Vagina (tissue), 2 donors: ENCODE results near the gene TUBA4B. TPM values are rescaled to one million over a fixed set of nuclear protein-coding genes. Genes with fewer than 3 reads are reported as not detected.

Experiments used
- DNase-seq, 2 donors: peaks; one replicate each; pipeline ENCODE4 v3.0.0-alpha.2; 2017; ENCODE audit errors: extremely low spot score in 2 of 2
- H3K27ac ChIP-seq: fragments of 200-600 bp; sonication (generic); one replicate; pipeline ENCODE4 v1.5.1; 2019
- H3K27me3 ChIP-seq: fragments of 200-600 bp; sonication (generic); one replicate; pipeline ENCODE4 v1.5.1; 2019
- H3K36me3 ChIP-seq, 2 donors: fragments of 200-600 bp; sonication (generic); one replicate each; pipeline ENCODE4 v1.5.1; 2017 to 2019
- H3K4me1 ChIP-seq: fragments of 200-600 bp; sonication (generic); one replicate; pipeline ENCODE4 v1.5.1; 2019
- H3K4me3 ChIP-seq, 2 donors: fragments of 200-600 bp; sonication (generic); 1 replicate in 1 of 2; 2 replicates in 1 of 2; pipeline ENCODE4 v1.5.1; 2016 to 2019
- H3K9me3 ChIP-seq: fragments of 200-600 bp; sonication (generic); one replicate; pipeline ENCODE4 v1.5.1; 2019
- POLR2A ChIP-seq, 2 donors: fragments of 450-650 bp; IDR thresholded peaks; one replicate each; pipeline ENCODE4 v1.6.1; 2017; ENCODE audit warnings: antibody characterized with exemption in 2 of 2, mild to moderate bottlenecking in 2 of 2, moderate library complexity in 2 of 2
- POLR2AphosphoS5 ChIP-seq, 2 donors: sonication (generic); formaldehyde crosslinking; IDR thresholded peaks; one replicate each; pipeline ENCODE4 v1.9.0; 2017; ENCODE audit warnings: antibody characterized with exemption in 2 of 2, mild to moderate bottlenecking in 2 of 2, low read depth in 1 of 2; ENCODE audit not compliant: insufficient read depth in 1 of 2
- intact Hi-C: fragments of 100-400 bp; cut with DNase I; formaldehyde crosslinking; loops from one replicate; pipeline ENCODE4 v1.15.1; 2023
- total RNA-seq: library from RNA; depleted of rRNA; stranded (reverse); fragments of >200 nt; gene quantifications from one replicate; pipeline ENCODE4 v1.2.3, GENCODE V29; 2016
- TF ChIP-seq, protein P1 (sequence below), 3 experiments: fragments of 450-650 bp in 2 of 3; fragments of 200-600 bp in 1 of 3; sonication (generic) in 1 of 3; IDR thresholded peaks; one replicate each; pipeline ENCODE4 v1.5.1; 2017 to 2019; ENCODE audit warnings: antibody characterized with exemption in 3 of 3, mild to moderate bottlenecking in 2 of 3, moderate library complexity in 2 of 3

The TUBA4B gene
- total RNA-seq, 1 donor from 2014 or later = not detected

DNA sequence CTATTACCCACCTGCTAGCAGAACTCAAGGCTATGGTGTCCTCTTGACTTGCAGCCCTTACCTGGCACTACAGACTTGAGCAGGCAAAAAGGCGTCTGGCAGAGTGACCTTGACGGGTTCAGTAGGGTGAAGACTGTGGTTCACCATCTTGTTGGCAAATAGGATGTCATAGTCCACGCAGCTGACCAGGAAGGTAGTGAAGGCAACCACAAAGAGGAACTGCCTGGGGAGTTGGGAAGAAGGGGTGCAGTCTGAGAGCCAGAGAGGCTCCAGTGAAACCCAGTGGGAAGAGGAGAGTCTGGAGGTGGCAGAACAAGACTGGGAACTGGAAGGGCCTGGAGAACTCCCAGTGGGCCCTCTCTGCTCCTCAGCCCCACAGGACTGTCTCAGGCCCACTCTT, 27.7 kb upstream of the TUBA4B start:
- intact Hi-C loops = no loop called here
- no peak for TF ChIP-seq POLR2AphosphoS5 (IDR thresholded peaks at IDR 0.05; ENCODE audit: insufficient read depth in 1 of 2, low read depth in 1 of 2)
- TF ChIP-seq, protein P1, sequence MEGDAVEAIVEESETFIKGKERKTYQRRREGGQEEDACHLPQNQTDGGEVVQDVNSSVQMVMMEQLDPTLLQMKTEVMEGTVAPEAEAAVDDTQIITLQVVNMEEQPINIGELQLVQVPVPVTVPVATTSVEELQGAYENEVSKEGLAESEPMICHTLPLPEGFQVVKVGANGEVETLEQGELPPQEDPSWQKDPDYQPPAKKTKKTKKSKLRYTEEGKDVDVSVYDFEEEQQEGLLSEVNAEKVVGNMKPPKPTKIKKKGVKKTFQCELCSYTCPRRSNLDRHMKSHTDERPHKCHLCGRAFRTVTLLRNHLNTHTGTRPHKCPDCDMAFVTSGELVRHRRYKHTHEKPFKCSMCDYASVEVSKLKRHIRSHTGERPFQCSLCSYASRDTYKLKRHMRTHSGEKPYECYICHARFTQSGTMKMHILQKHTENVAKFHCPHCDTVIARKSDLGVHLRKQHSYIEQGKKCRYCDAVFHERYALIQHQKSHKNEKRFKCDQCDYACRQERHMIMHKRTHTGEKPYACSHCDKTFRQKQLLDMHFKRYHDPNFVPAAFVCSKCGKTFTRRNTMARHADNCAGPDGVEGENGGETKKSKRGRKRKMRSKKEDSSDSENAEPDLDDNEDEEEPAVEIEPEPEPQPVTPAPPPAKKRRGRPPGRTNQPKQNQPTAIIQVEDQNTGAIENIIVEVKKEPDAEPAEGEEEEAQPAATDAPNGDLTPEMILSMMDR (IDR thresholded peaks at IDR 0.05) = no peak
- no peak for TF ChIP-seq POLR2A (IDR thresholded peaks at IDR 0.05)
- no peaks in the 10 kb centered on the region for H3K9me3 ChIP-seq
- no peaks in the 10 kb centered on the region for H3K27me3 ChIP-seq
- H3K4me3 ChIP-seq = no peak overlapping the region
- H3K27ac ChIP-seq = no peak overlapping the region
- DNase-seq = no peak
- H3K4me1 ChIP-seq = peaks cover 24% of the 10 kb centered on the region
- peaks cover 12 to 65% of the 10 kb centered on the region in 2 donors for H3K36me3 ChIP-seq

DNA sequence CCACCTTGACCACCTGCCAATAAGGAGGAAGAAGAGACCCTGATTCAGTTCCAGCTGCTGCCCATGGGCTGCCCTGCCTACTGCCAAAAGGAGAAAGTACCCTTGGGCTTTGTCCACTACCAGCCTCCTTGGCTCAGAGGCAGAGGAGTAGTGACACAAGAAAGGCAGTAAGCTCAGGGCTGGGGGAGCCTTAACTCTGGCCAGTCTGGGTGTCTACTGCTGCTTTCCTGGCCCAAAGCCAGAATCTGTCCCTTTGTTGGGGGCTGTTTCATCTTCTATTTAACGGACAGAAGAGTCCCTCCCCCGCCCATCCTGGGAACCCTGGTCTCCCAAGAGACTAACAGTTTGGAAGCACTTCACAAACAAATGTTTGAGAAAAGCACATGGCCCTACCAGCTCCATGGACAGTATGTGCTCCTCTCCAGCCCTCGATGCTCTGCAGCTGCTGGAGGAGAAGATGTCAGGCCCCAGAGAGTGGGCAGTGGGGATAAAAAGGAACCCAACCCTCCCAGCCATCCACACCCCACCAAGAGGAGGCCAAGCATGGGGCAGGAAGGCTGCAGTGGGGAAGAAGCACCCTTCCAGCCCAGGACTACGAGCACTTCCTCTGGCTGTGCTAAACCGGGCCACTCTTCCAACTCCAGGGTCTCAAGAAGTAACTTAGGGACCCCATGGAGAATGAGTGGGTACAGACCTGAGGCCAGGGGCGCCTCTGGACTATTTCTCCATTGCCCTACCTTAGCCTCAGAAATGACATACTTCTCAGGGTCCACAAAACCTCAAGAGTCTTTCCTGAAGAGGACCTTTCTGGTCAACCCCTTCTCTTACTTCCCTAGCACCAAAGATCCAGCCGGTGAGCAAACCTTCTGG, 24.8 kb upstream of the TUBA4B start:
- intact Hi-C loops = no loop called here
- H3K27me3 ChIP-seq = no peaks in the 10 kb centered on the region
- H3K4me1 ChIP-seq = peaks cover 46% of the 10 kb centered on the region
- peak overlapping the region; percentile 83 for H3K27ac ChIP-seq
- TF ChIP-seq POLR2AphosphoS5 (IDR thresholded peaks at IDR 0.05; ENCODE audit: insufficient read depth in 1 of 2, low read depth in 1 of 2) (no peak), POLR2A (IDR thresholded peaks at IDR 0.05) (no peak)
- TF ChIP-seq, protein P1 (IDR thresholded peaks at IDR 0.05) = no peak
- DNase-seq = no peak
- H3K4me3 ChIP-seq = peak overlapping the region; percentile 64 to 85
- H3K36me3 ChIP-seq = peaks cover 12 to 53% of the 10 kb centered on the region in 2 donors
- no peaks in the 10 kb centered on the region for H3K9me3 ChIP-seq

DNA sequence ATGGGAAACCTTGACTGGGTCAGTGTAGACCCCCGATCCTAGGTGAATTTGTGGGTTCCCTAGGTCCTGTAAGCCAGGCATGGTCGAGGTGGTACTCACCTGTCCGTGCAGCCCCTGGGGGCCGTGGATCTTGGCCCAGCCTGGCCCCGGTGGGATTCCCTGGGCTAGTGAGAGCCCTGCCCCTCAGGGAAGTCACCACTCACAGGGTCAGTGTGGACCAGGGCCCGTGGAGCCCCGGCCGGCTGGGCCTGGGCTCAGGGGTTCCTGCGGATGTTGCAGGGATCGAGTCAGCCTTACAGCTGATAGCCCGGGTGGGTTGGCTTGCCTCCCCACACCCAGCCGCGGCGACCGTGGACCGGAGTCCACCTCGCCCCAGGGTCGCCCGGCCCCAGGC, 24.1 kb upstream of the TUBA4B start:
- Histone ChIP-seq H3K4me3 (peak overlapping the region; percentile 64 to 85), H3K27ac (peak overlapping the region; percentile 83), H3K9me3 (no peaks in the 10 kb centered on the region), H3K27me3 (no peaks in the 10 kb centered on the region), H3K4me1 (peaks cover 46% of the 10 kb centered on the region), H3K36me3 (peaks cover 12 to 53% of the 10 kb centered on the region in 2 donors)
- peak in 1 of 2 donors; percentile 88 for DNase-seq
- TF ChIP-seq POLR2A (IDR thresholded peaks at IDR 0.05) (no peak), POLR2AphosphoS5 (IDR thresholded peaks at IDR 0.05; ENCODE audit: insufficient read depth in 1 of 2, low read depth in 1 of 2) (no peak)
- TF ChIP-seq, protein P1 (IDR thresholded peaks at IDR 0.05) = no peak
- intact Hi-C loops = no loop called here

DNA sequence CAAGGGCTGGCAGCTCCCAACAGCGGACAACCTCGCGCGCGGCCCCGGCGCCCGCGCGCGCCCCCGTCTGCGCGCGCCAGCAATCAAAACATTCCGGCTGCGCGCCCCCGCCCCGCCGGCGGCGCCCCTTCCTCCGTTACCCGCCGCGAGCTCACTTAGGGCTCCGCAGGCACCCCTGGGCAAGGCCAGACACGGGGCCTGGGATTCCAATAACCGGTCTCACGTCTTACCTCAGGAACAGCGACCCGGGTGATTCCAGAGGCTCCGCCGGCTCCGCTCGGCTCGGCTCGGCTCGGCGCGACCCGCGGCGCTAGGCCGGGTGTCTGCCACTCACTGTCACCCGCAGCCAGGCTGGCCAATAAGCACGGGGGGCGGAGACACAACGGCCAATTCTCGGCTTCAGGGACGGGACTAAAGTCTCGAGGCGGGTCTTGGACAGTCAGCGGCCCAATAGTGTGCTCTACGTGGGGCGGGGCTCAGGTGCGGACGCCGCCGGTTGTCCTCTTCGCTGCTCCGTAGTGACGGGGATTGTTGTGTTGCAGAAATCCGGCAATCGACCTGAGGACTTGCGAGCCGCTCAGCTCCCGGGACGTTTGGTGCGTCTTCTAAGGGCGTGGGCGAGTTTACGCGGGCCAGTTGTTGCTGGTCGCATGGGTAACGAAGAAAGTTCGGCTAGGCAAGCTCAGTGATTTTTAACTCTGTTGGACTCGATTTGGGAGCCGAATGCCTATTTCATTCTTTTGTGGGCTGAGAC, 23.6 kb upstream of the TUBA4B start, which contains the start of the genes ANKZF1 and ATG9A:
ANKZF1 (plus strand) TSS at position 502 of the 754 bp plus-strand sequence. CDS start 452 bp downstream, outside the sequence.
ATG9A (minus strand) TSS at position 332 of the 754 bp plus-strand sequence. CDS start 1,612 bp downstream, outside the sequence.
- TF ChIP-seq, protein P1 (IDR thresholded peaks at IDR 0.05) = no peak
- TF ChIP-seq POLR2A (IDR thresholded peaks at IDR 0.05) (peak in 1 of 2 donors; percentile 58), POLR2AphosphoS5 (IDR thresholded peaks at IDR 0.05; ENCODE audit: insufficient read depth in 1 of 2, low read depth in 1 of 2) (peak; percentile 85 to 94)
- Histone ChIP-seq H3K27ac (peak within 1 kb of the TSS; percentile 83), H3K36me3 (peaks cover 8 to 53% of the 10 kb centered on the region in 2 donors)

More for the DNA sequence above, 23.6 kb upstream of the TUBA4B start, which contains the start of the genes ANKZF1 and ATG9A:
- intact Hi-C loops = no loop called here
- Histone ChIP-seq H3K4me3 (peak within 1 kb of the TSS; percentile 64 to 85), H3K9me3 (no peaks in the 10 kb centered on the region), H3K4me1 (peaks cover 46% of the 10 kb centered on the region), H3K27me3 (no peaks in the 10 kb centered on the region)
- DNase-seq = peak in 1 of 2 donors; percentile 99
